Measurements from ENCODE around the gene GPR17. TPM values are rescaled to one million over a fixed set of nuclear protein-coding genes. Genes with fewer than 3 reads are reported as not detected.

Gene GPR17
- total RNA-seq, 1 experiment from 2014 or later, result not detected

- ATAC-seq, result no peak; the same call in 1 of the 2 replicates
- intact Hi-C loops (cut with micrococcal nuclease; ENCODE audit: unreplicated experiment), result no loop called here
- Histone ChIP-seq H3K9me3 (ENCODE audit: control insufficient read depth, insufficient read depth, low read depth, low read length) (no peaks in the 10 kb centered on the region), H3K4me1 (ENCODE audit: control insufficient read depth, insufficient read depth, low read length) (peaks cover 11% of the 10 kb centered on the region), H3K4me3 (ENCODE audit: low read depth in 2 of 2, low read length in 2 of 2) (no peak overlapping the region), H3K27ac (ENCODE audit: low read length) (no peak overlapping the region), H3K36me3 (ENCODE audit: control insufficient read depth, insufficient read depth, low read length) (no peaks in the 10 kb centered on the region), H3K27me3 (ENCODE audit: control insufficient read depth, insufficient read depth, low read length) (peaks cover 4% of the 10 kb centered on the region; the same call in 1 of the 2 replicates)
- POLR2A ChIA-PET, result interaction anchor here (0.6 kb wide), 1 partner anchor 55 kb away, joined by 5 read pairs; no protein-coding TSS in a partner anchor
- CTCF ChIA-PET, result interaction anchor here (3.1 kb wide), 1 partner anchor 82 kb away, joined by 12 read pairs; no protein-coding TSS in a partner anchor
- no TSS peak for BruUV-seq (replicated peaks)
- in situ Hi-C loops (cut with HindIII; ENCODE audit: low pct_unique_long_range_greater_than_20kb, low sequenced_read_pairs), result no loop called here
- DNase-seq (ENCODE audit: low read depth, low spot score), result no peak
- no peak for TF ChIP-seq TCF7L2 (IDR thresholded peaks at IDR 0.05; ENCODE audit: low read depth, low read length)
- no peak for TF ChIP-seq CTCF (IDR thresholded peaks at IDR 0.05)
- TF ChIP-seq REST (IDR thresholded peaks at IDR 0.05; ENCODE audit: insufficient read depth in 1 of 2, low read depth in 2 of 2, low read length in 1 of 2), result no peak
- no peak for TF ChIP-seq SIN3A (IDR thresholded peaks at IDR 0.05; ENCODE audit: borderline replicate concordance, insufficient read depth, low read depth, low read length)
- no peak for TF ChIP-seq POLR2AphosphoS5 (IDR thresholded peaks at IDR 0.05; ENCODE audit: low read depth, low read length)
Observed at GRCh38 chr2:127673291-127674069, 27.5 kb downstream of the GPR17 start.

- TF ChIP-seq POLR2AphosphoS5 (IDR thresholded peaks at IDR 0.05; ENCODE audit: low read depth, low read length) (no peak), CTCF (IDR thresholded peaks at IDR 0.05) (no peak), REST (IDR thresholded peaks at IDR 0.05; ENCODE audit: insufficient read depth in 1 of 2, low read depth in 2 of 2, low read length in 1 of 2) (no peak), SIN3A (IDR thresholded peaks at IDR 0.05; ENCODE audit: borderline replicate concordance, insufficient read depth, low read depth, low read length) (no peak), TCF7L2 (IDR thresholded peaks at IDR 0.05; ENCODE audit: low read depth, low read length) (no peak)
- Histone ChIP-seq H3K36me3 (ENCODE audit: control insufficient read depth, insufficient read depth, low read length) (no peaks in the 10 kb centered on the region), H3K9me3 (ENCODE audit: control insufficient read depth, insufficient read depth, low read depth, low read length) (no peaks in the 10 kb centered on the region), H3K4me3 (ENCODE audit: low read depth in 2 of 2, low read length in 2 of 2) (peak overlapping the region; percentile 9 to 40; a peak in 2 of 4 replicates), H3K4me1 (ENCODE audit: control insufficient read depth, insufficient read depth, low read length) (peaks cover 11% of the 10 kb centered on the region), H3K27ac (ENCODE audit: low read length) (no peak overlapping the region; the same call in 1 of the 2 replicates), H3K27me3 (ENCODE audit: control insufficient read depth, insufficient read depth, low read length) (peaks cover 4% of the 10 kb centered on the region; the same call in 1 of the 2 replicates)
- POLR2A ChIA-PET, result interaction anchor here (0.7 kb wide), 1 partner anchor 81 kb away, joined by 4 read pairs; no protein-coding TSS in a partner anchor
- no peak for DNase-seq (ENCODE audit: low read depth, low spot score)
- in situ Hi-C loops (cut with HindIII; ENCODE audit: low pct_unique_long_range_greater_than_20kb, low sequenced_read_pairs) (no loop called here), intact Hi-C loops (cut with micrococcal nuclease; ENCODE audit: unreplicated experiment) (no loop called here)
- BruUV-seq (replicated peaks), result no TSS peak
- CTCF ChIA-PET, result interaction anchor here (3.1 kb wide), 1 partner anchor 83 kb away, joined by 12 read pairs; no protein-coding TSS in a partner anchor
- ATAC-seq, result peak; percentile 51; the same call in 1 of the 2 replicates
Observed at GRCh38 chr2:127674241-127675209, 28.6 kb downstream of the GPR17 start.
